Peyer's patch (tissue), 4 donors: ENCODE measurements around the gene LYL1. TPM values are rescaled to one million over a fixed set of nuclear protein-coding genes. Genes with fewer than 3 reads are reported as not detected.

Experiments
- DNase-seq, 3 donors: peaks; one replicate each; pipeline ENCODE4 v3.0.0-alpha.2; 2017 to 2019
- H3K27ac ChIP-seq, 4 donors: fragments of 200-600 bp; sonication (generic); one replicate each; pipeline ENCODE4 v1.5.1; 2016 to 2019
- H3K27me3 ChIP-seq, 2 donors: fragments of 200-600 bp; sonication (generic); one replicate each; pipeline ENCODE4 v1.5.1; 2019
- H3K36me3 ChIP-seq, 3 donors: fragments of 200-600 bp; sonication (generic); one replicate each; pipeline ENCODE4 v1.5.1; 2016 to 2019
- H3K4me1 ChIP-seq, 4 donors: fragments of 200-600 bp; sonication (generic); one replicate each; pipeline ENCODE4 v1.5.1; 2016 to 2019
- H3K4me3 ChIP-seq, 4 donors: fragments of 200-600 bp; sonication (generic); 1 replicate in 3 of 4; 2 replicates in 1 of 4; pipeline ENCODE4 v1.5.1; 2016 to 2019; ENCODE audit warnings: mild to moderate bottlenecking in 1 of 4
- H3K9me3 ChIP-seq, 4 donors: fragments of 200-600 bp; sonication (generic); one replicate each; pipeline ENCODE4 v1.5.1; 2016 to 2019; ENCODE audit warnings: mild to moderate bottlenecking in 1 of 4
- POLR2A ChIP-seq, 2 donors: fragments of 450-650 bp; IDR thresholded peaks; one replicate each; pipeline ENCODE4 v1.5.1; 2017; ENCODE audit warnings: antibody characterized with exemption in 2 of 2, mild to moderate bottlenecking in 2 of 2, moderate library complexity in 2 of 2
- total RNA-seq, 4 donors: library from RNA; depleted of rRNA; stranded (reverse); fragments of >200 nt; gene quantifications; one replicate each; pipeline ENCODE4 v1.1.0, GENCODE V29; 2016
- TF ChIP-seq, protein P1 (sequence below), 6 experiments: fragments of 450-650 bp in 4 of 6; fragments of 200-600 bp in 2 of 6; sonication (generic) in 1 of 6; IDR thresholded peaks; one replicate each; pipeline ENCODE4 v1.5.1; 2017 to 2019; ENCODE audit warnings: antibody characterized with exemption in 6 of 6, mild to moderate bottlenecking in 3 of 6, moderate library complexity in 1 of 6

Gene LYL1
- total RNA-seq, 4 donors from 2014 or later: 1.2 to 21.5 (median 4.9) TPM

DNA sequence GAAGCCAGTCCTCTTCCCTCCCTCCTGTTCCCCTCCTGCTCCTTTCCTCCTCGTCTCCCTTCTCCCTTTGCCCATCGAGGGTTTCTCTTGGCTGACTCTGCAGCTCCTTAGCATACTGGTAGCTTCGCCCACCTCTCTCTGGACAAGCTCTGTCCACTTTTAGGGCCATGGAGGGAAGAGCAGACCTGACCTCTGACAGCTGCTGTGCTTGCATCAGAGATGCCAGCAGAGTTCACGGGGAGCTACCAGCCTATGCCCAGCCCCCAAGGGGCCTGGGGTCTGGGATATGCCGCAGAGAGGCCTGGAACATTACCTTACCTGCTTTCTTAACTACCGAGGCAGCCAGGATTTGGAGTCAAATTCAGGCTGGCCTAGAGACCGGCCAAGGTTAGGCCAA lies 19.7 kb downstream of the LYL1 start:
- Histone ChIP-seq H3K36me3 (peaks cover 0 to 17% (median 0%) of the 10 kb centered on the region in 3 donors), H3K27ac (no peak overlapping the region), H3K4me1 (peaks cover 0 to 30% (median 6%) of the 10 kb centered on the region in 4 donors), H3K9me3 (no peaks in the 10 kb centered on the region), H3K27me3 (no peaks in the 10 kb centered on the region), H3K4me3 (no peak overlapping the region)
- no peak for DNase-seq
- TF ChIP-seq POLR2A (IDR thresholded peaks at IDR 0.05): no peak
- TF ChIP-seq, protein P1, sequence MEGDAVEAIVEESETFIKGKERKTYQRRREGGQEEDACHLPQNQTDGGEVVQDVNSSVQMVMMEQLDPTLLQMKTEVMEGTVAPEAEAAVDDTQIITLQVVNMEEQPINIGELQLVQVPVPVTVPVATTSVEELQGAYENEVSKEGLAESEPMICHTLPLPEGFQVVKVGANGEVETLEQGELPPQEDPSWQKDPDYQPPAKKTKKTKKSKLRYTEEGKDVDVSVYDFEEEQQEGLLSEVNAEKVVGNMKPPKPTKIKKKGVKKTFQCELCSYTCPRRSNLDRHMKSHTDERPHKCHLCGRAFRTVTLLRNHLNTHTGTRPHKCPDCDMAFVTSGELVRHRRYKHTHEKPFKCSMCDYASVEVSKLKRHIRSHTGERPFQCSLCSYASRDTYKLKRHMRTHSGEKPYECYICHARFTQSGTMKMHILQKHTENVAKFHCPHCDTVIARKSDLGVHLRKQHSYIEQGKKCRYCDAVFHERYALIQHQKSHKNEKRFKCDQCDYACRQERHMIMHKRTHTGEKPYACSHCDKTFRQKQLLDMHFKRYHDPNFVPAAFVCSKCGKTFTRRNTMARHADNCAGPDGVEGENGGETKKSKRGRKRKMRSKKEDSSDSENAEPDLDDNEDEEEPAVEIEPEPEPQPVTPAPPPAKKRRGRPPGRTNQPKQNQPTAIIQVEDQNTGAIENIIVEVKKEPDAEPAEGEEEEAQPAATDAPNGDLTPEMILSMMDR (IDR thresholded peaks at IDR 0.05): no peak

DNA sequence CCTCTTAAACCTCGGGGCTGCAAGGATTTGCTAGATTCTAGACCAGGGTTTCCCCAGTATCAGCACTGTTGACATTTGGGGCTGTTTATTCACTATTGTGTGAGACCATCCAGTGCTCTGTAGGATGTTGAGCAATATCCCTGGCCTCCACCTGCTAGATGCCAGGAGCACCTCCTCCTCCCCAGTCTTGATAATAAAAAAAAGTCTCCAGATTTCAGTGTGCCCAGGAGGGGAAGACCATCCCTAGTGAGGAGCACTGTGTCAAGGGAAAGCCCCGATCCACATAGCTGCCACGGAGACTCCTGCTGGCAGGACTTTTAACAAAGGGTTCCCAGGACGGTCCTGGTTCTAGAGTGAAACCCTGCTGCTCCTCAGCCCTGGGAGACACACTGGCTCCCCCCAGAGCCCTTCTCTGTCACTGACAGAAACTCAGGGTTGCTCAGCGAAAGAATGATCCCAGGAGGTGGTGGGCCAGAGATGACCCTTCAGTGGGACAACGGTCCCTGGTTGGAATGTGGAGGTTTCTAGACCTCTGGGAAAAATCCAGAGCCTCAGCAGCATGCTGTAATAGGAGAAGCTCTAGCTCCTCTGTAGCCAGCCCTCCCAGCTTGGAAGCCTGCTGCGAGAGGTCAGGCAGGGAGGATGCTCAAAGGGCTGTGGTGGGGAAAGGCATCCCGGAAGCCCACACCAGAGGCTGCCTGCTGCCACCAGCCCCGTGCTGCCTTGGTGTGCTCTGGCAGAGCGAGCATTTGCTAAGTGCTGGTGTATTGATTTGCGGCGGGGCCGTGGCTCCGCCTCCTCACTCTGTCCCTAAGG lies 20.3 kb downstream of the LYL1 start:
- no peaks in the 10 kb centered on the region for H3K27me3 ChIP-seq
- TF ChIP-seq, protein P1 (IDR thresholded peaks at IDR 0.05): no peak
- no peak for TF ChIP-seq POLR2A (IDR thresholded peaks at IDR 0.05)
- no peaks in the 10 kb centered on the region for H3K9me3 ChIP-seq
- H3K4me1 ChIP-seq: peaks cover 0 to 36% (median 6%) of the 10 kb centered on the region in 4 donors
- no peak overlapping the region for H3K27ac ChIP-seq
- DNase-seq: no peak
- H3K36me3 ChIP-seq: peaks cover 0 to 17% (median 0%) of the 10 kb centered on the region in 3 donors
- H3K4me3 ChIP-seq: no peak overlapping the region

DNA sequence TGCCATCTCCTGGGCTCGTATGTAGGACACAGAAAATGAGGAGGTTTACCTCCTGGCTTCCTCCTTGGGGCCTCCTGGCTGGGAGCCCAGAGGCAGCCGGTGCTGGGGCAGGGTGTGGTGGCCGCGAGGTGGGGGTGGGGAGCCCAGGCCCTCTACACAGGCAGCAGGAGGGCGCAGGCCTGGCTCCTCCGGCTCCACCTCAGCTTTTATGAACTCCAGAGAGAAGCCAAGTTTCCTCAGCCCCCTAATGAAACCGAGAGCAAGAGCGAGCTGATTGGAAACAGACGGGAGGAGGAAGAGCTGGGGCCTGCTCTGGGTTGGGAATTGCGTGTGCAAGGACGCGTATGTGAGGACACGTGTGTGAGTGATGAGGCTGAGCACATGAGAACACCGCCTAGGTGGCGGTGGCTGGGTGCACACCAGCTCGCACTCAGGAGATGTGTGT lies 23.1 kb downstream of the LYL1 start:
- H3K36me3 ChIP-seq: peaks cover 0 to 13% (median 0%) of the 10 kb centered on the region in 3 donors
- no peaks in the 10 kb centered on the region for H3K27me3 ChIP-seq
- peak in 2 of 3 donors; percentile 66 to 81 for DNase-seq
- H3K4me1 ChIP-seq: peaks cover 0 to 40% (median 6%) of the 10 kb centered on the region in 4 donors
- no peak for TF ChIP-seq POLR2A (IDR thresholded peaks at IDR 0.05)
- TF ChIP-seq, protein P1 (IDR thresholded peaks at IDR 0.05): peak in 1 of 6 experiments; percentile 10
- H3K9me3 ChIP-seq: no peaks in the 10 kb centered on the region
- no peak overlapping the region for H3K4me3 ChIP-seq
- H3K27ac ChIP-seq: peak overlapping the region; percentile 17 to 82 (median 58)

DNA sequence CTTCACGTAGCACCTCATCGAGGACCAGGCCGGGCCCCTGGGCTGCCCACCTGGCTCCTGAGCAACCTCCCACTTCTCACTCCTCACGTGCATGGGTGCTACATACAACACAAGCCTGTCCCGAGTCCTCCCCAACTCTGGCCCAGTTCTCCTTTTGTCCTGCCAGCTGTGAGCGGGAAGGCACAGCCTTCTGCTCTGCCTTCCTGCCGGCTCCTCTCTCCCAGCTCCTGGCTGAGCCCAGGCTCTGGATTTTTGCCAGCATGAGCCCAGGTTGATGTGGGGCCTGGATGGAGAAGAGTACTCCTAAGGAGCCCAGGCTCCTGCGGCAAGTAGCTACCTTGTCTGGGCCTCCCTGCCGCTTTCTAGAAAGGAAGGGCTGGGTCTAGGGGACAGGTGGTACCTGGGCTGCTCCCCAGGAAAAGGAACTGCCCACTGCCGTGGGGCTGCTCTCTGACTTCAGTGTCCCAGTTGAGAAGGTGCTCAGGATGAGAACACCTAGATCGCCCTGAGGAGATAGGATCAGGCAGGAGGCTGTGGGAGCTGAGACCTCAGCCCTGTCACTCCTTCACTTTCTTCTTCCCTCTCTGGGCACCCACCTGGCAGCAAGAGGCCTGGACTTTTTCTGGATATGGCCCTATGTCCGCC lies 23.6 kb downstream of the LYL1 start:
- TF ChIP-seq, protein P1 (IDR thresholded peaks at IDR 0.05): no peak
- peaks cover 0 to 40% (median 6%) of the 10 kb centered on the region in 4 donors for H3K4me1 ChIP-seq
- H3K4me3 ChIP-seq: no peak overlapping the region
- peak overlapping the region; percentile 17 to 82 (median 58) for H3K27ac ChIP-seq
- no peaks in the 10 kb centered on the region for H3K27me3 ChIP-seq
- peaks cover 0 to 16% (median 0%) of the 10 kb centered on the region in 3 donors for H3K36me3 ChIP-seq
- no peak for DNase-seq
- no peaks in the 10 kb centered on the region for H3K9me3 ChIP-seq

DNA sequence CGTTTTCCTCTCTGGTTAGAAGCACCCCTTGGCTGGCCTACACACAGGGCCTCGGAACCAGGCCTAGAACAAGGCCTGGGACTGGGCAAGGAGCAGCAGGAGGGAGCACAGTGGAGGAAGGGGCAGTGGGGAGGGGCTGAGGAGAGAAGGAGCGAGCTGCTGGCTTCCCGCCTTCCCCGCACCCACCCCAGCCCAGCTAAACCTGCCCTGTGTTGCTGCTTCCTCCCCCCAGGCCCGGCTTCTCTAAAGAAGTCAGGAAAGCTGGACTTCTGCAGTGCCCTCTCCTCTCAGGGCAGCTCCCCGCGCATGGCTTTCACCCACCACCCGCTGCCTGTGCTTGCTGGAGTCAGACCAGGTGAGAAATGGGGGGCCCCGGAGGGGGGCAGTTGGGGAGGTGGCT lies 24.3 kb downstream of the LYL1 start:
- H3K36me3 ChIP-seq: peaks cover 0 to 16% (median 0%) of the 10 kb centered on the region in 3 donors
- TF ChIP-seq, protein P1 (IDR thresholded peaks at IDR 0.05): no peak
- TF ChIP-seq POLR2A (IDR thresholded peaks at IDR 0.05): no peak
- no peaks in the 10 kb centered on the region for H3K9me3 ChIP-seq
- peak overlapping the region in 3 of 4 donors; percentile 17 to 82 (median 73) for H3K27ac ChIP-seq
- no peak for DNase-seq
- no peaks in the 10 kb centered on the region for H3K27me3 ChIP-seq
- peaks cover 0 to 40% (median 6%) of the 10 kb centered on the region in 4 donors for H3K4me1 ChIP-seq
- no peak overlapping the region for H3K4me3 ChIP-seq
